Activated T-helper 1 cell treated with anti-CD3 and anti-CD28 coated beads, Interleukin-2, amount 50 U/mL, for 16 hours (primary cell): Measurements from ENCODE around the gene TIMM10.

ENCODE experiments used
- DNase-seq, 2 donors: peaks; one replicate each; pipeline ENCODE4 v3.0.0-alpha.2; 2020; ENCODE audit warnings: low read depth in 1 of 2, low spot score in 1 of 2

TIMM10 gene

DNA sequence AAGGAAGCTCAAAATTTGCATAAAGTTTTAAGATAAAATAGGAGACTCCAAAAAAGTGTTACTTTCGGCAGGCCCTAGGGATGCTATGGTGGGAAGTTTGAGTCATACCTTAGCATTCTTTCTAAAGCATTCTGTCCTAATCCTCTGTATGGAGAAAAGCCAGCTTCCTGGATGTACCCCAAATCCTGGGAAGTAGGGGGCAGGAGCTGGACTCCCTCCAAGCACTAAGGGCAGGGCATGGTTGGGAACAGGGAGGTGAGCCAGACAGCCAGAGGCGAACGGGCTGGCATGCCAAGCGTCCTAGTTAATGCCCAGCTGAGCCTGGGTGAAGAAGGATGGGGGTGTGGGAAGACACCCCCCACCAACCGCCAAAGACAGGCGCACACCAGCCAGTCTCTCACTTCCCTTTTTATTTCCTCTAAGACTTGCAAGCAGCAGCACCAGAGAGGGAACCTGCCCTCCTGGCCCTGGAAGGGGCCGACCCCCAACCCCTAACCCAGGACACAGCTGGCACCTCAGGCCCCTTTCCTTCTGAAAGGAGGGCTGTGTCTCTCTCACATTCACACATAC lies 46.3 kb downstream of the TIMM10 start:
- DNase-seq: no peak

DNA sequence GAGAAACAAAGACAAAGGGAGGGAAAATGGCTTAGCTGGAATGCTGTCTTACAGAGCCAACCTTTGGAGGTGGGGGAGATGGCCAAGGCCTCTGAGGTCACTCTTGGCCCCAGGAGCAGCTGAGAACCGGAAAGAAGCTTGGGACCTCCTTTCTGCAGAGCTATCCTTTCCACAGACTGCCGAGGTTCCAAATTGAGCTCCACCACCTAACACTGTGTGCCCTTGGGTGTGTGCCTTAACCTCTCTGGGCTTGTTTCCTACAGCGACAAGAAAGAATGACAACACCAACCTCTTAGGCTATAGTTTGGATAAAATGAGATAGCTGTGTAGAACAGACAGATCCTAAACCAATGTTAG lies 47.0 kb downstream of the TIMM10 start:
- DNase-seq: no peak

DNA sequence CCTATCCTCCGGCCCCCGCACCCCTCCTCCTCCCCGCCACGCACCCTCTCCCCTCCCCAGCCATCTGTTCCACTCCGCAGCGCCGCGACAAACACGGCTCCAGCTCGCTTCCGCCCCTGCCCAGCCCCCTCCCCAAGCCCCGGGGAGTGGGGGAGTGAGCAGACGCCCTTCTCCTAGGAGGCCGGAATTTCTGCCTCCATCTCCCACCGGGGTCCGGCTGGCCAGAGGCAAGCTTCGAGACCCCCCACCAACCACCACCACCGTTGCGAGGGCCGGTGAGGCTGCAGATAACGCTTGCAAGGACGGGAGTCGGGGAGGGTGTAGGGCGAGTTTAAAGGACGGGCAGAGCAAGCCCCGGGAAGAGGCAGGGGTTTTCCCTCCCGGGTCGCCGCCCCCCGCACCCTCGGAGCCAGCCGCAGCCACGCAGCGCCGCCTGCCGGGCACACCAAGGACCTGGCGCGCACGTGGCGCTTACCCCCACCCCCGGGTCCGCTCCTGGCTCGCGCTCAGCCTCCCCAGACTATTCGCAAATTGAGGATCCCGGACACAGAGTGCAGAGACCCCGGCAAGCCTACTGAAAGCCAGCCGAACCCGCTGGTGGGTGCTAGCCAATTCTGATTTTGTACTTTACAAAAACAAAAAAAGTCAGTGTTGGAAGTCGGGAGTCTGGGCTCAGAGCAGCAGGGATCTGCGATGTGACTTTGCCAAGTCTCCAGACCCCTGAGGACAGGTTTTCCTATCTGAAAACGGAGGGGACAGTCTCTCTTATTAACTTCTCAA lies 47.6 kb downstream of the TIMM10 start:
- DNase-seq: peak in 1 of 2 donors; percentile 42

DNA sequence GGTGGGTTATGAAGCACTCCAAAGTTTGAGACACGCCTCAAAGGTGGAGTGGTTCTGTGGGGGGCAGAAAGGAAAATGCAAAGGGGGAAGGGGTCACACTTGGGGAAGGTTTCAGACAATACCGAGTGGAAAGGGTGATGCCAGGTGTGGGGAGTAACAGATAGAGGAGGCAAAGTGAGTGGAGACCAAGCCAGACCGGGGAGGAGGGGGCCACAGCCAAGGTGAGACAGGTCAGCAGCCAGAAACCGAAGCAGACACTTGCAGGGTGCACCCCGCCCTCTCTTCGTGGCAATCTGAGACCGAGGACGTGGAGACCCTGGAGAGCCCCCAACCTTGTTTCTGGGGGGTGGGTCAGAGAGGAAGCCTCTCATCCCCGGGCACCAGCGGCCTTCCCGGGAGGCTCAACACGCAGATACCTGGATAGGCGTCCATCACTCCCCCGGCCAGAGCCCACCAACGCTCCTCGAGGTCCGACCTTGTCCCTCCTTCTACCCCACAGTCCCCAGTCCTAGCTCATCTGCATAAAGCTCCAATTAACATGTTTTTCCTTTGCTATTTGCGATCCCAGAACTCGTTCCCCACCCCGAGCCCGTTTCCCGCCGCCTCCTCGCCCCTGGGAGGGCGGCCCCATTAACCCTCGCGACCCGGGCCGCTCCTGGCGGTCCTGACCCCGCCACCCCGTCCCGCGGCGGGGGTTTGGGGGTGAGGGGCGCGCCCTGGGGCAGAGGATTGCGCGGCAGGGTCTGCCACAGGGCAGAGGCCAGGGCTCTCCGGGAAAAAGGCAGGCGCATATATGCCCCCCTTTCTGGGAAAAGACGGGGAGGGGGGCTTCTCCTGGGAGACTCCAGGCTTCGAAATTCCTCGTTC lies 48.4 kb downstream of the TIMM10 start:
- DNase-seq: no peak

DNA sequence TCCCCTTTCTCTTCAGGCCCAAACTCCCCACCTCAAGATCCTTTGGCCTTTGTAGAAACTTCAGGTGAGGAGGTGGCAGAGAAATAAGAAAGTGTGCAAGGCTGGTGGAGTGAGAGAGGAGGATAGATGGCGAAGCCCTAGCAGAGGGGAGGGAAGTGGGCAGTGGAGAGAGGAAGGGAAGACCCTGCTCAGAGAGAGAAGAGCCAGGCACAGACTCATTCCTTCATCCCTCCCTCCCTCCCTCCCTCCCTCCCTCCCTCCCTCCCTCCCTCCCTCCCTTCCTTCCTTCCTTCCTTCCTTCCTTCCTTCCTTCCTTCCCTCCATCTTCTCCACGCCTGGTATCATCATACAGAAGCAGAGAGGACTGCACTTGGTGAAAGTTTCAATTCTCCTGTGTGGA lies 49.2 kb downstream of the TIMM10 start:
- no peak for DNase-seq

DNA sequence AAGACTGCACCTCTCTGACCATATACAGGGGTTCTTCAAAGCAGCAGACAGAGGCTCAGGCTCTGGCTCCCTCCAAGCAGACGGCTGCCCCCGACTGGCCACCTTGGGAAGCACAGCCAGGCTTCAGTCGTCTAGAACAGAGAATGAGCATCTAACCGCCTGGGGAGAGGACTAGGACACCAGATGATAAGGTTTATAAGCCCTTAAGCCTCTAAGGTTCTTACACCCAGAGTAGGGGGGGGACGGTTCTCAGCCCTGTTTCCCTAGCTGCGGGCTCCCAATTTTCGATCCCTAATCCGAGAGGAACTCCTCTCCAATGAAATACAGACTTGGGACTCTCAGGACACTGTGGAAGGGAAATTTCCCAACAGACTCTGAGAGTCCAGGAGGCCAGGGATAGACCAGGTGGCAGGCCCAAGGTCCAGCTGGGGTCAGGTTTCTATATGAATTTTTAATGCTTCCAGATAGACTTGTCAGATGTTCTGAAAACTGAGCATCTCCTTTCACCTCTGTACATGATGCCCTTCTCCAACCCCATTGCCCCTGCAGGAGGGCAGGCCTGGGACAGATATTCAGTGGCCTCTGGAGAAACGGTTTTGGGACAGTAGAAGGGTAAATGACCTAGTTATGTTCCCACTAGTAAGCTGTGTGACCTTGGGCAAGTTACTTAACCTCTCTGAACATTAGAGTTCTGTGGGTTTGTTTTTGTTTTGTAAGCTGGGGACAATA lies 50.0 kb downstream of the TIMM10 start:
- DNase-seq: peak in 1 of 2 donors; percentile 43

DNA sequence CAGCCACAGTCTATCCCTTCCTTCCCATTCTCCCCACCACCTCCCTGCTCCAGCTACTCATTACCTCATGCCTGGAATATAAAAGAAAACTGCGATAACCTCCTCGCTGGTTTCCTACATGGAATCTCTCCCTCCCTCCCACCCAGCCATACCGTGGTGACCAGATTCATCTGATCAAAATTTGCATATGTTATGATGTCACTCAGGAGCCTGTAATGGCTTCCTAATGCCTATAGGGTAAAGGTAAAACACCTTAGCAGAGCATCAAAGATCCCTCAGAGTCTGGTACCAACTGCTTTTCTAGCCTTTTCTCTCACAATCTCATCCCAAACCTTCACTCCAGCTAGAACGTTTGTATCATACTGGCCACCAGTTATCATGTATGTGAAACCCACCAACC lies 50.6 kb downstream of the TIMM10 start:
- no peak for DNase-seq

DNA sequence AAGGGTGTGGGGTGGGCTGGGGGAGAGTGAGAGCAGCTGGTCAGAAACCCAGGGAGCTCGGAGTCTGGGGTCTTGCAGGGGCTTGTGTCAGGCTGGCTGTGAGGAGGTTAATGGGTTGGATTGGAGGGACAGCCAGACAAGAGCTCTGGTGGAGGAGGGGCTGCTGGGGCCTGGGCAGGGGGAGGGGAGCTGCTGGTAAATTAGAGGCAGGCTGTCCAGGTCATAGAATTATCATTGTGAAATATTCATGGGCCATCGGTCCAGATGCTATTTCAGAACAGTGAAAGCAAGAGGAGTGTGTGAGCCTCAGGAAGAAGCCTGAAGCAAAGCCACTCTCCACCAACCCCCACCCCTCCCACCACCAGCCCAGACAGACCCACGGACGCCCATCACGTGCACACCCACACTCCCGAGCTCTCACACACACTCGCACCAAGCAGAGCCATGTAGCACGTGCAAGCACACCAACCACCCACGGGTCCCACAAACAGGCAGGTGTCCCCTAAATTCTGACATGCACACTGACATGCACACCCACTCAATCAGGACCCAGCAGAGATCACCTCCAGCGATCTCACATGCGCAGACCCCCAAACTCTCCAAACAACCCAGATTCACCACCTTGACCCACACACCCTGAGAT lies 51.4 kb downstream of the TIMM10 start:
- DNase-seq: no peak
